SK-N-SH (cell line): ENCODE measurements around the gene RPS23. TPM values are rescaled to one million over a fixed set of nuclear protein-coding genes. Genes with fewer than 3 reads are reported as not detected.

Source experiments
- CTCF ChIA-PET: fragments of 300-600, 350-600 bp; formaldehyde crosslinking; extraction: SDS; loops from one replicate; lab custom pipeline; 2021; lab: Yijun Ruan, JAX
- POLR2A ChIA-PET: fragments of 350-600 bp; sonication (Branson Sonifier 250); formaldehyde crosslinking; extraction: SDS; loops from one replicate; lab custom pipeline; 2020; ENCODE audit warnings: antibody characterized with exemption, inconsistent platforms; lab: Yijun Ruan, JAX
- DNase-seq: peaks from one replicate; pipeline ENCODE4 v3.0.0; 2012
- H2AFZ ChIP-seq: fragments of 200-600 bp; sonication (generic); 2 replicates; pipeline ENCODE4 v1.8.1; 2016; ENCODE audit warnings: antibody characterized with exemption, mild to moderate bottlenecking, low read depth
- H3F3A ChIP-seq: fragments of 200-600 bp; sonication (generic); replicated peaks from 2 replicates; pipeline ENCODE3; 2016; ENCODE audit warnings: antibody characterized with exemption, mild to moderate bottlenecking; ENCODE audit not compliant: insufficient read depth
- H3K27ac ChIP-seq, 2 experiments: fragments of 200-500 bp in 1 of 2; fragments of 200-600 bp in 1 of 2; sonication (Bioruptor generic) in 1 of 2; sonication (generic), shearing (Covaris generic) in 1 of 2; 2 replicates each; pipeline versions ENCODE4 v1.5.1 to v1.6.1; 2014 to 2016; ENCODE audit warnings: low read depth in 2 of 2, inconsistent platforms in 1 of 2, low read length in 1 of 2, mild to moderate bottlenecking in 1 of 2, mixed read lengths in 1 of 2
- H3K27me3 ChIP-seq: fragments of 200-600 bp; sonication (generic), shearing (Covaris generic); 2 replicates; pipeline ENCODE4 v1.6.1; 2016; ENCODE audit warnings: mixed run types; ENCODE audit not compliant: insufficient read depth
- H3K36me3 ChIP-seq, 2 experiments: fragments of 200-500 bp in 1 of 2; fragments of 200-600 bp in 1 of 2; sonication (Bioruptor generic) in 1 of 2; sonication (generic) in 1 of 2; replicated peaks in 1 of 2; 2 replicates each; pipeline versions ENCODE3 to v1.5.1; 2014 to 2016; ENCODE audit warnings: low read length in 1 of 2, mild to moderate bottlenecking in 1 of 2; ENCODE audit not compliant: insufficient read depth in 2 of 2, control insufficient read depth in 1 of 2
- H3K4me1 ChIP-seq, 2 experiments: fragments of 200-500 bp in 1 of 2; fragments of 200-600 bp in 1 of 2; sonication (Bioruptor generic) in 1 of 2; sonication (generic), shearing (Covaris generic) in 1 of 2; 2 replicates each; pipeline versions ENCODE4 v1.5.1 to v1.6.1; 2014 to 2016; ENCODE audit warnings: low read depth in 1 of 2, low read length in 1 of 2, mixed run types in 1 of 2; ENCODE audit not compliant: insufficient read depth in 2 of 2, control insufficient read depth in 1 of 2
- H3K4me2 ChIP-seq: fragments of 200-600 bp; sonication (generic), shearing (Covaris generic); 2 replicates; pipeline ENCODE4 v1.6.1; 2017; ENCODE audit warnings: mixed run types
- H3K4me3 ChIP-seq, 2 experiments: fragments of 200-500 bp in 1 of 2; fragments of 200-600 bp in 1 of 2; sonication (Bioruptor generic) in 1 of 2; sonication (generic), shearing (Covaris generic) in 1 of 2; 2 replicates each; pipeline versions ENCODE4 v1.5.1 to v1.8.1; 2014 to 2016; ENCODE audit warnings: low read depth in 2 of 2, inconsistent platforms in 1 of 2, low read length in 1 of 2, mild to moderate bottlenecking in 1 of 2, mixed read lengths in 1 of 2, moderate library complexity in 1 of 2
- H3K79me2 ChIP-seq: fragments of 200-600 bp; sonication (generic); 2 replicates; pipeline ENCODE4 v1.8.1; 2017; ENCODE audit warnings: mild to moderate bottlenecking; ENCODE audit not compliant: insufficient read depth
- H3K9ac ChIP-seq: fragments of 200-600 bp; sonication (generic); 2 replicates; pipeline ENCODE4 v1.6.1; 2017; ENCODE audit warnings: mixed run types
- H3K9me2 ChIP-seq: fragments of 200-600 bp; sonication (generic); 2 replicates; pipeline ENCODE4 v1.6.1; 2017; ENCODE audit warnings: mixed run types
- H3K9me3 ChIP-seq: fragments of 200-600 bp; sonication (generic); 2 replicates; pipeline ENCODE4 v1.6.1; 2017; ENCODE audit warnings: mixed run types, mild to moderate bottlenecking, moderate library complexity
- H4K20me1 ChIP-seq: fragments of 200-600 bp; sonication (generic); 2 replicates; pipeline ENCODE4 v1.6.1; 2017; ENCODE audit warnings: mild to moderate bottlenecking, mixed run types; ENCODE audit not compliant: insufficient read depth
- CHD2 ChIP-seq: fragments of 150-350 bp; IDR thresholded peaks from 2 replicates; pipeline ENCODE4 v1.6.1; 2018; ENCODE audit warnings: low read length; ENCODE audit not compliant: partially characterized antibody
- ELF1 ChIP-seq: IDR thresholded peaks from 2 replicates; pipeline ENCODE4 v1.4.0; 2012
- FOXJ3 ChIP-seq: sonication (generic); formaldehyde crosslinking; IDR thresholded peaks from 2 replicates; pipeline ENCODE4 v1.5.1; 2020; ENCODE audit warnings: mild to moderate bottlenecking, missing genetic modification reagents
- MXI1 ChIP-seq: IDR thresholded peaks from 2 replicates; pipeline ENCODE4 v1.6.1; 2012; ENCODE audit warnings: mild to moderate bottlenecking, low read depth, low read length, improper control_type of control experiment
- NFIC ChIP-seq: IDR thresholded peaks from 2 replicates; pipeline ENCODE4 v1.4.0; 2012; ENCODE audit warnings: borderline replicate concordance
- PBX3 ChIP-seq: IDR thresholded peaks from 2 replicates; pipeline ENCODE4; 2012
- POLR2AphosphoS5 ChIP-seq: IDR thresholded peaks from 2 replicates; pipeline ENCODE4 v1.6.1; 2012; ENCODE audit warnings: low read depth, low read length
- TAF1 ChIP-seq: IDR thresholded peaks from 2 replicates; pipeline ENCODE4 v1.6.1; 2012; ENCODE audit warnings: low read depth, mild to moderate bottlenecking, low read length, moderate library complexity, borderline replicate concordance
- TEAD4 ChIP-seq: IDR thresholded peaks from 2 replicates; pipeline ENCODE4 v1.4.0; 2012; ENCODE audit warnings: mild to moderate bottlenecking, borderline replicate concordance; ENCODE audit not compliant: insufficient read depth
- YY1 ChIP-seq: IDR thresholded peaks from 2 replicates; pipeline ENCODE4 v1.4.0; 2012; ENCODE audit warnings: low read depth, mild to moderate bottlenecking
- ZBTB33 ChIP-seq: IDR thresholded peaks from 2 replicates; pipeline ENCODE4 v1.4.0; 2012; ENCODE audit warnings: low read depth, borderline replicate concordance
- WGBS: methylation state at CpG from one replicate; pipeline ENCODE4 v1.1.6; 2017; ENCODE audit warnings: low lambda C conversion rate; 5-methylcytosine and 5-hydroxymethylcytosine counted together
- polyA plus RNA-seq, 3 experiments: library from polyadenylated mRNA; depleted of rRNA; stranded (reverse); fragments of >200 nt; gene quantifications; 2 replicates each; pipeline ENCODE4 v1.2.3, GENCODE V29; 2012
- TF ChIP-seq, protein P1 (sequence below): fragments of 200-600 bp; sonication (generic); IDR thresholded peaks from 2 replicates; pipeline ENCODE4 v1.6.1; 2017; ENCODE audit warnings: antibody characterized with exemption, mild to moderate bottlenecking, moderate library complexity
- TF ChIP-seq, protein P2 (sequence below): IDR thresholded peaks from 2 replicates; pipeline ENCODE4 v1.4.0; 2012; ENCODE audit warnings: low read depth

The RPS23 gene
- polyA plus RNA-seq, 1 of the 3 experiments (the other 2 are of a cell fraction), result 6,732 TPM

GRCh38 chr5:82314964-82315758 lies 37.0 kb upstream of the RPS23 start:
- H3K4me2 ChIP-seq, result no peak overlapping the region
- H4K20me1 ChIP-seq, result no peaks in the 10 kb centered on the region
- POLR2A ChIA-PET, result no interaction called here
- 85% methylated on average over 4 of the region's 4 CpGs for WGBS
- DNase-seq, result no peak
- no peaks in the 10 kb centered on the region for H3K9me3 ChIP-seq
- no peak overlapping the region for H3K9ac ChIP-seq
- no peaks in the 10 kb centered on the region for H3K79me2 ChIP-seq
- H3K9me2 ChIP-seq, result no peaks in the 10 kb centered on the region
- peak overlapping the region in 1 of 2 experiments; percentile 38; a peak in 1 of 4 replicates for H3K27ac ChIP-seq
- no peaks in the 10 kb centered on the region for H3K27me3 ChIP-seq
- H3K4me1 ChIP-seq, result peaks cover 8% of the 10 kb centered on the region in 2 experiments; a peak in 3 of 4 replicates
- CTCF ChIA-PET, result no interaction called here
- no peaks in the 10 kb centered on the region for H3F3A ChIP-seq
- no peak overlapping the region for H3K4me3 ChIP-seq
- no peaks in the 10 kb centered on the region for H3K36me3 ChIP-seq
- H2AFZ ChIP-seq, result no peak overlapping the region
- TF ChIP-seq POLR2AphosphoS5 (no peak), NFIC (no peak), PBX3 (no peak), YY1 (no peak), ZBTB33 (no peak), FOXJ3 (CRISPR knock-in tag) (no peak)
- TF ChIP-seq, protein P1, sequence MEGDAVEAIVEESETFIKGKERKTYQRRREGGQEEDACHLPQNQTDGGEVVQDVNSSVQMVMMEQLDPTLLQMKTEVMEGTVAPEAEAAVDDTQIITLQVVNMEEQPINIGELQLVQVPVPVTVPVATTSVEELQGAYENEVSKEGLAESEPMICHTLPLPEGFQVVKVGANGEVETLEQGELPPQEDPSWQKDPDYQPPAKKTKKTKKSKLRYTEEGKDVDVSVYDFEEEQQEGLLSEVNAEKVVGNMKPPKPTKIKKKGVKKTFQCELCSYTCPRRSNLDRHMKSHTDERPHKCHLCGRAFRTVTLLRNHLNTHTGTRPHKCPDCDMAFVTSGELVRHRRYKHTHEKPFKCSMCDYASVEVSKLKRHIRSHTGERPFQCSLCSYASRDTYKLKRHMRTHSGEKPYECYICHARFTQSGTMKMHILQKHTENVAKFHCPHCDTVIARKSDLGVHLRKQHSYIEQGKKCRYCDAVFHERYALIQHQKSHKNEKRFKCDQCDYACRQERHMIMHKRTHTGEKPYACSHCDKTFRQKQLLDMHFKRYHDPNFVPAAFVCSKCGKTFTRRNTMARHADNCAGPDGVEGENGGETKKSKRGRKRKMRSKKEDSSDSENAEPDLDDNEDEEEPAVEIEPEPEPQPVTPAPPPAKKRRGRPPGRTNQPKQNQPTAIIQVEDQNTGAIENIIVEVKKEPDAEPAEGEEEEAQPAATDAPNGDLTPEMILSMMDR, result no peak

GRCh38 chr5:82313016-82313415 lies 34.9 kb upstream of the RPS23 start:
- DNase-seq, result no peak
- Histone ChIP-seq H3K27me3 (no peaks in the 10 kb centered on the region), H3K27ac (peak overlapping the region; percentile 55 to 66; a peak in 3 of 4 replicates), H3K4me1 (peaks cover 8% of the 10 kb centered on the region in 2 experiments; a peak in 3 of 4 replicates), H3F3A (no peaks in the 10 kb centered on the region), H3K4me2 (no peak overlapping the region), H3K36me3 (no peaks in the 10 kb centered on the region), H3K9me3 (no peaks in the 10 kb centered on the region), H4K20me1 (no peaks in the 10 kb centered on the region), H3K9me2 (no peaks in the 10 kb centered on the region), H2AFZ (peak overlapping the region; percentile 54), H3K4me3 (no peak overlapping the region), H3K9ac (no peak overlapping the region; the same call in 1 of the 2 replicates), H3K79me2 (no peaks in the 10 kb centered on the region)
- POLR2A ChIA-PET, result no interaction called here
- WGBS, result 54% methylated on average over 5 of the region's 5 CpGs
- TF ChIP-seq TEAD4 (no peak), PBX3 (peak; percentile 47; the same call in 1 of the 2 replicates), POLR2AphosphoS5 (no peak), ZBTB33 (no peak), ELF1 (0 out of 2 replicates have a peak, but pooled peaks have one; percentile 11), CHD2 (no peak), TAF1 (no peak), MXI1 (no peak)
- TF ChIP-seq, protein P2, sequence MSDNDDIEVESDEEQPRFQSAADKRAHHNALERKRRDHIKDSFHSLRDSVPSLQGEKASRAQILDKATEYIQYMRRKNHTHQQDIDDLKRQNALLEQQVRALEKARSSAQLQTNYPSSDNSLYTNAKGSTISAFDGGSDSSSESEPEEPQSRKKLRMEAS, result no peak
- CTCF ChIA-PET, result interaction anchor here (0.8 to 3.5 kb wide), 17 partner anchors 9 to 1399 kb away, joined by 3 to 39 read pairs (median 5); partner anchors contain the start of genes RPS23 and VCAN
